GM23338 (cell line): ENCODE data around the gene NSD1. TPM values are rescaled to one million over a fixed set of nuclear protein-coding genes. Genes with fewer than 3 reads are reported as not detected.

ENCODE experiments used
- ATAC-seq: fragments of 200-7000 bp; cut with Tn5 transposase; 3 replicates; pipeline ENCODE4 v1.9.1; 2020
- DNase-seq: peaks from one replicate; pipeline ENCODE4 v3.0.0-alpha.2; 2015; ENCODE audit warnings: low spot score
- H2AFZ ChIP-seq: fragments of 200-600 bp; sonication (generic); 2 replicates; pipeline ENCODE4 v1.8.0; 2016; ENCODE audit warnings: antibody characterized with exemption, mild to moderate bottlenecking, moderate library complexity
- H3F3A ChIP-seq: fragments of 200-600 bp; sonication (generic); replicated peaks from 2 replicates; pipeline ENCODE4 v1.8.0; 2017; ENCODE audit warnings: antibody characterized with exemption, mixed run types, low read depth
- H3K27ac ChIP-seq: fragments of 200-600 bp; sonication (generic); 2 replicates; pipeline ENCODE4 v1.6.1; 2016; ENCODE audit warnings: low read depth
- H3K27me3 ChIP-seq: fragments of 200-600 bp; sonication (generic); 2 replicates; pipeline ENCODE4 v1.8.0; 2016; ENCODE audit warnings: mild to moderate bottlenecking, mixed run types, moderate library complexity; ENCODE audit not compliant: insufficient read depth
- H3K36me3 ChIP-seq: fragments of 200-600 bp; sonication (generic); 2 replicates; pipeline ENCODE4 v1.8.0; 2016; ENCODE audit warnings: mild to moderate bottlenecking; ENCODE audit not compliant: insufficient read depth
- H3K4me1 ChIP-seq: fragments of 200-600 bp; sonication (generic); 2 replicates; pipeline ENCODE4 v1.8.0; 2016; ENCODE audit warnings: mild to moderate bottlenecking, moderate library complexity; ENCODE audit not compliant: insufficient read depth
- H3K4me2 ChIP-seq: fragments of 200-600 bp; sonication (generic); 2 replicates; pipeline ENCODE4 v1.7.1; 2017; ENCODE audit warnings: mixed run types
- H3K4me3 ChIP-seq: fragments of 200-600 bp; sonication (generic); 2 replicates; pipeline ENCODE4 v1.6.1; 2016; ENCODE audit warnings: mixed run types
- H3K79me2 ChIP-seq: fragments of 200-600 bp; sonication (generic); replicated peaks from 2 replicates; pipeline ENCODE4 v1.8.0; 2017; ENCODE audit warnings: mild to moderate bottlenecking; ENCODE audit not compliant: insufficient read depth
- H3K9me2 ChIP-seq: fragments of 200-600 bp; sonication (generic); 2 replicates; pipeline ENCODE4 v1.8.0; 2017; ENCODE audit not compliant: insufficient read depth
- H4K20me1 ChIP-seq: fragments of 200-600 bp; sonication (generic); replicated peaks from 2 replicates; pipeline ENCODE4 v1.8.0; 2017; ENCODE audit warnings: mild to moderate bottlenecking; ENCODE audit not compliant: insufficient read depth
- H3K27ac Mint-ChIP-seq: 2 replicates; pipeline ENCODE4 v1.8.0; 2020; ENCODE audit warnings: inconsistent platforms, mild to moderate bottlenecking, moderate library complexity, mixed read lengths
- H3K27me3 Mint-ChIP-seq: 3 replicates; pipeline ENCODE4 v1.8.0; 2022; ENCODE audit warnings: low read depth, mild to moderate bottlenecking, moderate library complexity, mixed read lengths, inconsistent platforms; ENCODE audit not compliant: insufficient read depth, poor library complexity
- H3K36me3 Mint-ChIP-seq: 3 replicates; pipeline ENCODE4 v1.8.0; 2021; ENCODE audit warnings: low read depth, mild to moderate bottlenecking, inconsistent platforms, moderate library complexity, mixed read lengths
- H3K4me1 Mint-ChIP-seq: 3 replicates; pipeline ENCODE4 v1.8.0; 2020; ENCODE audit warnings: mild to moderate bottlenecking, inconsistent platforms, mixed read lengths
- H3K4me3 Mint-ChIP-seq: 3 replicates; pipeline ENCODE4 v1.8.0; 2021; ENCODE audit warnings: moderate library complexity, mild to moderate bottlenecking, inconsistent platforms, mixed read lengths
- H3K9me3 Mint-ChIP-seq: 3 replicates; pipeline ENCODE4 v1.8.0; 2020; ENCODE audit warnings: moderate library complexity, mild to moderate bottlenecking, inconsistent platforms, mixed read lengths
- POLR2AphosphoS5 ChIP-seq: IDR thresholded peaks from 2 replicates; pipeline ENCODE4 v1.6.1; 2016; ENCODE audit warnings: antibody characterized with exemption, low read depth
- polyA plus RNA-seq: library from polyadenylated mRNA; unstranded; fragments of >200 nt; fragmentation: Nextera tagmentation; extraction: Ambion mirVana; gene quantifications from 2 replicates; pipeline ENCODE4 v1.2.1, GENCODE V29; 2016
- total RNA-seq: library from RNA; depleted of rRNA; stranded (reverse); fragments of >200 nt; shearing (Covaris generic); gene quantifications from 2 replicates; pipeline ENCODE4 v1.2.3, GENCODE V29; 2014
- TF ChIP-seq, protein P1 (sequence below): fragments of 250-450 bp; sonication (Bioruptor Pico); IDR thresholded peaks from 2 replicates; pipeline ENCODE4 v1.5.0; 2020; ENCODE audit warnings: mild to moderate bottlenecking, moderate library complexity
- TF ChIP-seq, protein P2 (sequence below): IDR thresholded peaks from one replicate; pipeline ENCODE4 v1.6.1; 2018; ENCODE audit warnings: antibody characterized with exemption; ENCODE audit not compliant: unreplicated experiment

NSD1 gene
- total and polyA plus RNA-seq, 2 experiments from 2014 or later: 96.4 to 106 TPM

DNA sequence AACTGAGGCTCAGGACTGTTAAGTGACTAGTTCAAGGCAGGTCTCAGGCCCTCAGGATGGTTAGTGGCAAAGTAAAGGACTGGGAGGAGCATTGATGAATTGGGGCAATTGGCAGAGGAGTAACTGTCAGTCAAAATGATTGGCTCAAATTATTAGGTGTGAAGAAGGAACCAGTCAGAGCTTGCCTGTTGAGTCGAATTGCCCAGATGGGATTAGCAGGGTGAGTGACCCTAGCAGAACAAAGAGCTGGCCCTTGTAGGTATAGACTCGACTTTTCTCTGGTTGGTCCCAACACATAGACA lies 2.6 kb upstream of the NSD1 start (continued):
- TF ChIP-seq, protein P1, sequence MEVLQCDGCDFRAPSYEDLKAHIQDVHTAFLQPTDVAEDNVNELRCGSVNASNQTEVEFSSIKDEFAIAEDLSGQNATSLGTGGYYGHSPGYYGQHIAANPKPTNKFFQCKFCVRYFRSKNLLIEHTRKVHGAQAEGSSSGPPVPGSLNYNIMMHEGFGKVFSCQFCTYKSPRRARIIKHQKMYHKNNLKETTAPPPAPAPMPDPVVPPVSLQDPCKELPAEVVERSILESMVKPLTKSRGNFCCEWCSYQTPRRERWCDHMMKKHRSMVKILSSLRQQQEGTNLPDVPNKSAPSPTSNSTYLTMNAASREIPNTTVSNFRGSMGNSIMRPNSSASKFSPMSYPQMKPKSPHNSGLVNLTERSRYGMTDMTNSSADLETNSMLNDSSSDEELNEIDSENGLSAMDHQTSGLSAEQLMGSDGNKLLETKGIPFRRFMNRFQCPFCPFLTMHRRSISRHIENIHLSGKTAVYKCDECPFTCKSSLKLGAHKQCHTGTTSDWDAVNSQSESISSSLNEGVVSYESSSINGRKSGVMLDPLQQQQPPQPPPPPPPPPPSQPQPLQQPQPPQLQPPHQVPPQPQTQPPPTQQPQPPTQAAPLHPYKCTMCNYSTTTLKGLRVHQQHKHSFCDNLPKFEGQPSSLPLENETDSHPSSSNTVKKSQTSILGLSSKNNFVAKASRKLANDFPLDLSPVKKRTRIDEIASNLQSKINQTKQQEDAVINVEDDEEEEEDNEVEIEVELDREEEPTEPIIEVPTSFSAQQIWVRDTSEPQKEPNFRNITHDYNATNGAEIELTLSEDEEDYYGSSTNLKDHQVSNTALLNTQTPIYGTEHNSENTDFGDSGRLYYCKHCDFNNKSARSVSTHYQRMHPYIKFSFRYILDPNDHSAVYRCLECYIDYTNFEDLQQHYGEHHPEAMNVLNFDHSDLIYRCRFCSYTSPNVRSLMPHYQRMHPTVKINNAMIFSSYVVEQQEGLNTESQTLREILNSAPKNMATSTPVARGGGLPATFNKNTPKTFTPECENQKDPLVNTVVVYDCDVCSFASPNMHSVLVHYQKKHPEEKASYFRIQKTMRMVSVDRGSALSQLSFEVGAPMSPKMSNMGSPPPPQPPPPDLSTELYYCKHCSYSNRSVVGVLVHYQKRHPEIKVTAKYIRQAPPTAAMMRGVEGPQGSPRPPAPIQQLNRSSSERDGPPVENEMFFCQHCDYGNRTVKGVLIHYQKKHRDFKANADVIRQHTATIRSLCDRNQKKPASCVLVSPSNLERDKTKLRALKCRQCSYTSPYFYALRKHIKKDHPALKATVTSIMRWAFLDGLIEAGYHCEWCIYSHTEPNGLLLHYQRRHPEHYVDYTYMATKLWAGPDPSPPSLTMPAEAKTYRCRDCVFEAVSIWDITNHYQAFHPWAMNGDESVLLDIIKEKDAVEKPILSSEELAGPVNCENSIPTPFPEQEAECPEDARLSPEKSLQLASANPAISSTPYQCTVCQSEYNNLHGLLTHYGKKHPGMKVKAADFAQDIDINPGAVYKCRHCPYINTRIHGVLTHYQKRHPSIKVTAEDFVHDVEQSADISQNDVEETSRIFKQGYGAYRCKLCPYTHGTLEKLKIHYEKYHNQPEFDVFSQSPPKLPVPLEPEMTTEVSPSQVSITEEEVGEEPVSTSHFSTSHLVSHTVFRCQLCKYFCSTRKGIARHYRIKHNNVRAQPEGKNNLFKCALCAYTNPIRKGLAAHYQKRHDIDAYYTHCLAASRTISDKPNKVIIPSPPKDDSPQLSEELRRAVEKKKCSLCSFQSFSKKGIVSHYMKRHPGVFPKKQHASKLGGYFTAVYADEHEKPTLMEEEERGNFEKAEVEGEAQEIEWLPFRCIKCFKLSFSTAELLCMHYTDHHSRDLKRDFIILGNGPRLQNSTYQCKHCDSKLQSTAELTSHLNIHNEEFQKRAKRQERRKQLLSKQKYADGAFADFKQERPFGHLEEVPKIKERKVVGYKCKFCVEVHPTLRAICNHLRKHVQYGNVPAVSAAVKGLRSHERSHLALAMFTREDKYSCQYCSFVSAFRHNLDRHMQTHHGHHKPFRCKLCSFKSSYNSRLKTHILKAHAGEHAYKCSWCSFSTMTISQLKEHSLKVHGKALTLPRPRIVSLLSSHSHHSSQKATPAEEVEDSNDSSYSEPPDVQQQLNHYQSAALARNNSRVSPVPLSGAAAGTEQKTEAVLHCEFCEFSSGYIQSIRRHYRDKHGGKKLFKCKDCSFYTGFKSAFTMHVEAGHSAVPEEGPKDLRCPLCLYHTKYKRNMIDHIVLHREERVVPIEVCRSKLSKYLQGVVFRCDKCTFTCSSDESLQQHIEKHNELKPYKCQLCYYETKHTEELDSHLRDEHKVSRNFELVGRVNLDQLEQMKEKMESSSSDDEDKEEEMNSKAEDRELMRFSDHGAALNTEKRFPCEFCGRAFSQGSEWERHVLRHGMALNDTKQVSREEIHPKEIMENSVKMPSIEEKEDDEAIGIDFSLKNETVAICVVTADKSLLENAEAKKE (CRISPR knock-in tag): no peak
- no peak for TF ChIP-seq POLR2AphosphoS5

GRCh38 chr5:177131352-177132135 lies 2.0 kb upstream of the NSD1 start:
- Mint-ChIP-seq H3K27me3 (peaks cover 20% of the 10 kb centered on the region), H3K36me3 (peaks cover 26% of the 10 kb centered on the region), H3K9me3 (no peaks in the 10 kb centered on the region), H3K4me3 (peak overlapping the region; percentile 94), H3K27ac (peak overlapping the region; percentile 97), H3K4me1 (peaks cover 38% of the 10 kb centered on the region)
- H3K4me3 ChIP-seq: peak overlapping the region; percentile 88
- H3K79me2 ChIP-seq: peaks cover 38% of the 10 kb centered on the region
- peak overlapping the region; percentile 25 for H2AFZ ChIP-seq
- H3K4me1 ChIP-seq: peaks cover 34% of the 10 kb centered on the region
- H3K27ac ChIP-seq: peak overlapping the region; percentile 100
- H3K9me2 ChIP-seq: no peaks in the 10 kb centered on the region; the same call in 1 of the 2 replicates
- H3F3A ChIP-seq: peaks cover 11% of the 10 kb centered on the region; the same call in 1 of the 2 replicates
- H3K27me3 ChIP-seq: no peaks in the 10 kb centered on the region
- H3K4me2 ChIP-seq: peak overlapping the region; percentile 94
- H4K20me1 ChIP-seq: peaks cover 15% of the 10 kb centered on the region
- TF ChIP-seq, protein P2, sequence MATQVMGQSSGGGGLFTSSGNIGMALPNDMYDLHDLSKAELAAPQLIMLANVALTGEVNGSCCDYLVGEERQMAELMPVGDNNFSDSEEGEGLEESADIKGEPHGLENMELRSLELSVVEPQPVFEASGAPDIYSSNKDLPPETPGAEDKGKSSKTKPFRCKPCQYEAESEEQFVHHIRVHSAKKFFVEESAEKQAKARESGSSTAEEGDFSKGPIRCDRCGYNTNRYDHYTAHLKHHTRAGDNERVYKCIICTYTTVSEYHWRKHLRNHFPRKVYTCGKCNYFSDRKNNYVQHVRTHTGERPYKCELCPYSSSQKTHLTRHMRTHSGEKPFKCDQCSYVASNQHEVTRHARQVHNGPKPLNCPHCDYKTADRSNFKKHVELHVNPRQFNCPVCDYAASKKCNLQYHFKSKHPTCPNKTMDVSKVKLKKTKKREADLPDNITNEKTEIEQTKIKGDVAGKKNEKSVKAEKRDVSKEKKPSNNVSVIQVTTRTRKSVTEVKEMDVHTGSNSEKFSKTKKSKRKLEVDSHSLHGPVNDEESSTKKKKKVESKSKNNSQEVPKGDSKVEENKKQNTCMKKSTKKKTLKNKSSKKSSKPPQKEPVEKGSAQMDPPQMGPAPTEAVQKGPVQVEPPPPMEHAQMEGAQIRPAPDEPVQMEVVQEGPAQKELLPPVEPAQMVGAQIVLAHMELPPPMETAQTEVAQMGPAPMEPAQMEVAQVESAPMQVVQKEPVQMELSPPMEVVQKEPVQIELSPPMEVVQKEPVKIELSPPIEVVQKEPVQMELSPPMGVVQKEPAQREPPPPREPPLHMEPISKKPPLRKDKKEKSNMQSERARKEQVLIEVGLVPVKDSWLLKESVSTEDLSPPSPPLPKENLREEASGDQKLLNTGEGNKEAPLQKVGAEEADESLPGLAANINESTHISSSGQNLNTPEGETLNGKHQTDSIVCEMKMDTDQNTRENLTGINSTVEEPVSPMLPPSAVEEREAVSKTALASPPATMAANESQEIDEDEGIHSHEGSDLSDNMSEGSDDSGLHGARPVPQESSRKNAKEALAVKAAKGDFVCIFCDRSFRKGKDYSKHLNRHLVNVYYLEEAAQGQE: no peak
- peak; percentile 55; the same call in 1 of the 2 replicates for TF ChIP-seq POLR2AphosphoS5
- H3K36me3 ChIP-seq: peaks cover 15% of the 10 kb centered on the region
- ATAC-seq (peak; percentile 6), DNase-seq (peak; percentile 69)
